Stimulated activated CD8-positive, alpha-beta memory T cell treated with anti-CD3 and anti-CD28 coated beads, Interleukin-15, amount 100 ng/mL, for 1 hour (primary cell): Measurements from ENCODE around the gene TAF4.
"Not testable (repeated sequence)": the region's sequence is repeated elsewhere in the genome, so short reads cannot be mapped to it uniquely, and the experiment has no call there.

Experiments
- DNase-seq: peaks from one replicate; pipeline ENCODE4 v3.0.0-alpha.2; 2020; ENCODE audit warnings: low read depth

The TAF4 gene, protein sequence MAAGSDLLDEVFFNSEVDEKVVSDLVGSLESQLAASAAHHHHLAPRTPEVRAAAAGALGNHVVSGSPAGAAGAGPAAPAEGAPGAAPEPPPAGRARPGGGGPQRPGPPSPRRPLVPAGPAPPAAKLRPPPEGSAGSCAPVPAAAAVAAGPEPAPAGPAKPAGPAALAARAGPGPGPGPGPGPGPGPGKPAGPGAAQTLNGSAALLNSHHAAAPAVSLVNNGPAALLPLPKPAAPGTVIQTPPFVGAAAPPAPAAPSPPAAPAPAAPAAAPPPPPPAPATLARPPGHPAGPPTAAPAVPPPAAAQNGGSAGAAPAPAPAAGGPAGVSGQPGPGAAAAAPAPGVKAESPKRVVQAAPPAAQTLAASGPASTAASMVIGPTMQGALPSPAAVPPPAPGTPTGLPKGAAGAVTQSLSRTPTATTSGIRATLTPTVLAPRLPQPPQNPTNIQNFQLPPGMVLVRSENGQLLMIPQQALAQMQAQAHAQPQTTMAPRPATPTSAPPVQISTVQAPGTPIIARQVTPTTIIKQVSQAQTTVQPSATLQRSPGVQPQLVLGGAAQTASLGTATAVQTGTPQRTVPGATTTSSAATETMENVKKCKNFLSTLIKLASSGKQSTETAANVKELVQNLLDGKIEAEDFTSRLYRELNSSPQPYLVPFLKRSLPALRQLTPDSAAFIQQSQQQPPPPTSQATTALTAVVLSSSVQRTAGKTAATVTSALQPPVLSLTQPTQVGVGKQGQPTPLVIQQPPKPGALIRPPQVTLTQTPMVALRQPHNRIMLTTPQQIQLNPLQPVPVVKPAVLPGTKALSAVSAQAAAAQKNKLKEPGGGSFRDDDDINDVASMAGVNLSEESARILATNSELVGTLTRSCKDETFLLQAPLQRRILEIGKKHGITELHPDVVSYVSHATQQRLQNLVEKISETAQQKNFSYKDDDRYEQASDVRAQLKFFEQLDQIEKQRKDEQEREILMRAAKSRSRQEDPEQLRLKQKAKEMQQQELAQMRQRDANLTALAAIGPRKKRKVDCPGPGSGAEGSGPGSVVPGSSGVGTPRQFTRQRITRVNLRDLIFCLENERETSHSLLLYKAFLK

DNA sequence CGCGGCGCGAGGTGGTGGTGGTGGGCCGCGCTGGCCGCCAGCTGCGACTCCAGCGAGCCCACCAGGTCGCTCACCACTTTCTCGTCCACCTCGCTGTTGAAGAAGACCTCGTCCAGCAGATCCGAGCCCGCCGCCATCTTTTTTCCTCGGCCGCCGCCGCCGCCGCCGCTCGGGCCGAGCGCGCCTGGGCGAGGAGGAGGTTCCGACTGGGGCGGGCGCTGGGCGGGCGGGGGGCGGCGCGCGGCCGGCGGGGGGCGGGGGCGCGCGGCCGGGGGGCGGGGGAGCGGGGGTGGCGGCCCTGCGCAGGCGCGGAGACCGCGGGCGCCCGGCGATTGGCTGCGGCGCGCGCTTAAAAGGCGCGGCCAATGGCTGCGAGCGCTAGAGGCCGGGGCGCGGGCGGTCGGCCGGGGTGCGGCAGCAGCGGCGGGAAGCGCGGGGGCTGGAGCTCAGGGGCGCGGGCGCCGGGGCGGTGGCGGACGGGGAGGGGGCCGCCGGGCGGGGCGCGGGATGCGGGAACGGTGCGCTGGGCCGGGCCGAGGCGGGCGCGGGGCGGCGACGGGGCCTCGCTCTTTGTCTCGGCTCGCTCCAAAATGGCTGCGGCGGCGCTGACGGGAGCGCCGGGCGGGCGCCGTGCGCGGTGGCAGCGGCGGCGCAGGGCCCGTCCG, at the start of gene TAF4:
Gene TAF4, minus strand, starts transcription at position 208 of the 665 bp plus-strand sequence. Its CDS starts 71 bp downstream, at position 137.
- peak; percentile 48 for DNase-seq

- DNase-seq, result no peak
Measured at GRCh38 chr20:62114894-62115293, 49.2 kb upstream of the TAF4 start.

- no peak for DNase-seq
Measured at GRCh38 chr20:62112368-62112767, 46.7 kb upstream of the TAF4 start.

GRCh38 chr20:62111148-62111547, 45.5 kb upstream of the TAF4 start:
- no peak for DNase-seq

- DNase-seq, result no peak
Measured at GRCh38 chr20:62105592-62105991, 39.9 kb upstream of the TAF4 start.

DNA sequence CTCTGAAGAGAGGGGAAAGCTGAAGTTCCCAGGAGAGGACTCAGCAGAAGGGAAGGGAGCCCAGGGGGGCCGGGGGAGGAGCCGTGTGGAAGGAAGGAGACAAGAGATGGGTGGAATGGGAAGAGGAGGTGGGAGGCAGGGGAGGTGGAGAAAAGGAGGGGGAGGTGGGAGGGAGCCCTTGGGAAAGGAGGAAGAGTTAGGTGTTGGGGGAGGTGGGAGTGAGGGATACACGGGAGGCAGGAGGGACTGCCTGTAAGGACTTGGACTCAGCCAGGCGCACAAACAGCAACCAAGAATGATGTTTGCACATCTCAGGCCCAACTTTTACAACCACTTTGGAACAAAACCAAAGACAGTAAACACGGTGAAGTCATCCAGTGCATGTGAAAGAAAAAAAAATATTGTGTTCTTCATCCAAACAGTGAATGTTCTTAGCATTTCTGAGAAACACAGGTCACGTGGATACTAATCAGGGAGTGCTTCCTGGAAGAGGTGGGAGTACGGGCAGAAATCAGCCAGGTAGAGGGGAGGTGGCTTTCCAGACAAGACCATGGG, 39.2 kb upstream of the TAF4 start:
- DNase-seq, result no peak

- DNase-seq, result no peak
Measured at GRCh38 chr20:62104234-62104789, 38.6 kb upstream of the TAF4 start.

DNA sequence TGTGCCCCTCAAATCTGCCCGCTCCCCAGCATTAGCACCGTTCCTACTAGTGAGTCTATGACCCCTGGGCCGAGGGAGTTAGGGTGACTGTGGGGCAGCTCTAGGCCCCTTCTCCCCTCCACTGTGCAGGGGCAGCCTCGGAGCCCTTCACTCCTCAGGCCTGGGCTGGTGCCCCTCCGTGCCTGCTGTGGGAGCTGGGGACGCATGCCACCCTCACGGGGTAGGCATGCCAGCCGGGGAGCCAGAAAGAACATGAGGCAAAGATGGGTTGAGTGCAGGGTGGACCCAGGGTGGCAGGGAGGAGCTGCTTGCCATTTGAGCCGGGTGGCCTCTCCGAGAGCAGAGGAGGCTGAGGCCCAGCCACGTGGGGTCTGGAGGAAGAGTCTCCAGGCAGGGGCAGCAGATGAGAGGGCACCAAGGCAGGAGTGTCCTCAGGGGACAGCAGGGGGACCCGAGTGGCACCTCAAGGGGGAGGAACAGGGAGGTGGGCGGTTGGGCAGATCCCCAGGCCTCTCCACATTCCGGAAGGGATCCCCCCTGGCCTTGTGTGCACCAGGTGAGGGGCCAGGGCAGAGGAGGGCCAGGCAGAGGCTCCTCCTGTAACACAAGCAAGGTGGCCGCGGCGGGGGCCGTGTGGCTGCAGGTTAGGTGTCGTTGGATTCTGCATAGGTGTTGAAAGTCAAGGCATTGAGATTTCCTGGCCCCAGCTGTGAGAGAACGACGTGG, 38.0 kb upstream of the TAF4 start:
- no peak for DNase-seq

- no peak for DNase-seq
Measured at GRCh38 chr20:62101078-62101477, 35.4 kb upstream of the TAF4 start.

DNA sequence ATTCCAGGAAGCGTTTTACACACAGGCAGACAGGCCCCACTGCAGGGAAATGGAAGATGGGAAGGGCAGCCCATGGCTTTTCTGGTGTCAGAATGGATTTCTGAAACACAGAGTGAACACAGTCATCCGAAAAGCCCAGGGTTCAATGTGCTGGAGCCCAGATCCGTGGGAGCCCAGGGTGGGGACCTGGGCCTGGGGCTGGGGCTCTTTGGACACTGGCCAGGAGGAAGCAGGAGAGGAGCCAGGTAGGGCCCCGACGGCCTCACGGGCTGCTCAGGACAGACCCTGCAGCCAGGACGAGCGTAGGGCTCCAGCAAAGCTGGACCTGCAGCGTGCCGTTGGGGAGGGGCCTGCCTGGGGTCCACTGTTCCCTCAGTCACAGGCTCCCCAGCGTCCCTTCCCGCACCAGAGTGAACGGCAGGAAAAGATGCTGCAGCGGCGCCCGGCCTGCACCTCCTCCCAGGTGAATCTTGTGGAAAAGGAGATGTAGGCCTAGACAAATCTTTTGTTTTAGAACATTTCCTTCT, 32.3 kb upstream of the TAF4 start:
- DNase-seq, result no peak

GRCh38 chr20:62096421-62097380, 31.0 kb upstream of the TAF4 start:
- no peak for DNase-seq

- no peak for DNase-seq
Measured at GRCh38 chr20:62089393-62089792, 23.7 kb upstream of the TAF4 start.

- DNase-seq, result no peak
Measured at GRCh38 chr20:62088258-62089127, 22.8 kb upstream of the TAF4 start.

DNA sequence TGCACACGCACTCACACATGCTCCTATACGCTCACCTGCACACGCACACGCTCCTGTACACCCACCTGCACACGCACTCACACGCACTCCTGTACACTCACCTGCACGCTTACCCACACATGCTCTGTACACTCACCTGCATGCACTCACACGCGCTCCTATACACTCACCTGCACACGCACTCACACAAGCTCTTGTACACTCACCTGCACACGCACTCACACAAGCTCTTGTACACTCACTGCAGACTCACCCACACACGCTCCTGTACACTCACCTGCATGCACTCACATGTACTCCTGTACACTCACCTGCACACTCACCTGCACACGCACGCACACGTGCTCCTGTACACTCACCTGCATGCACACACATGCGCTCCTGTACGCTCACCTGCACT, 22.0 kb upstream of the TAF4 start:
- DNase-seq, result no peak

GRCh38 chr20:62087227-62087626, 21.5 kb upstream of the TAF4 start:
- DNase-seq, result no peak

- DNase-seq, result no peak
Measured at GRCh38 chr20:62085206-62085605, 19.5 kb upstream of the TAF4 start.

- DNase-seq, result not testable (repeated sequence)
Measured at GRCh38 chr20:62084224-62084623, 18.5 kb upstream of the TAF4 start.

DNA sequence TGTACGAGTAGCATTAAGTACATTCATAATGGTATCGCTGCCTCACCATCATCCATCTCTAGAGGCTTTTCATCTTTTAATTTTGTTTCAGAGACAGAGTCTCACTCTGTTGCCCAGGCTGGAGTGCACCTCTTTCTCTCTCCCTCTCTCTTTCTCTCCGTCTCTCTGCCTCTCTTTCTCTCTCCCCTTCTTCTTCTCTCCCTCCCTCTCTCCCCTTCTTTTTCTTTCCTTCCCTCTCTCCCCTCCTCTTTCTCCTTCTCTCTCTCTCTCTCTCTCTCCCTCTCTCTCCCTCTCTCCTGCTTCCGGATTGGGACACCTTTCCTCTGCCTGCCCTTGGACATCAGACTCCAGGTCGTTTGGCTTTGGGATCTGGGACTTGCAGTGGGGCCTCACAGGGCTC, 17.6 kb upstream of the TAF4 start:
- DNase-seq, result no peak
